ENCODE data around the gene PLA2G4D. TPM values are rescaled to one million over a fixed set of nuclear protein-coding genes. Genes with fewer than 3 reads are reported as not detected.

Gene PLA2G4D
- polyA plus RNA-seq, 2 of the 4 experiments (the other 2 are of a cell fraction) = not detected

GRCh38 chr15:42056934-42057798, 37.2 kb downstream of the PLA2G4D start:
- ATAC-seq (peak; percentile 94 to 96), FAIRE-seq (no peak), DNase-seq (ENCODE audit: low read depth in 1 of 2, low spot score in 1 of 2) (peak; percentile 88 to 94)
- Histone ChIP-seq H3K4me2 (peak overlapping the region; percentile 63), H3K9me3 (no peaks in the 10 kb centered on the region), H3K4me1 (peaks cover 10% of the 10 kb centered on the region; the same call in 2 of the 3 replicates), H3K4me3 (peak overlapping the region; percentile 39), H3K27ac (peak overlapping the region; percentile 70 to 85)
- ChIA-PET CTCF (interaction anchor here (0.6 to 7.7 kb wide), 21 partner anchors 9 to 457 kb away, joined by 3 to 96 read pairs (median 3); partner anchors contain the start of gene EHD4), POLR2A (interaction anchor here (1.1 kb wide), 1 partner anchor 68 kb away, joined by 4 read pairs; no protein-coding TSS in a partner anchor)
- 2% methylated on average over 29 of the region's 37 CpGs for WGBS (ENCODE audit: missing lambda C conversion rate)
- TF ChIP-seq USF2 (IDR thresholded peaks at IDR 0.05) = no peak
- TF ChIP-seq CTCF (IDR thresholded peaks at IDR 0.05) = peak; percentile 60
- TF ChIP-seq E2F6 (IDR thresholded peaks at IDR 0.05; ENCODE audit: borderline replicate concordance, low read depth) = 0 out of 2 replicates have a peak, but pooled peaks have one; percentile 51
- TF ChIP-seq REST (IDR thresholded peaks at IDR 0.05) = no peak
- peak in 1 of 2 experiments; percentile 63; a peak in 2 of 5 replicates for TF ChIP-seq JUN (IDR thresholded peaks at IDR 0.05)
- TF ChIP-seq ATOH8 (CRISPR knock-in tag; IDR thresholded peaks at IDR 0.05; ENCODE audit: low read depth) = no peak
- no peak for TF ChIP-seq EHMT2 (IDR thresholded peaks at IDR 0.05; ENCODE audit: low read depth)
- 0 out of 2 replicates have a peak, but pooled peaks have one; percentile 11 for TF ChIP-seq KDM1A (IDR thresholded peaks at IDR 0.05; ENCODE audit: low read depth)
- peak; percentile 61 for TF ChIP-seq HES2 (IDR thresholded peaks at IDR 0.05)
- peak; percentile 73 for TF ChIP-seq SMC3 (IDR thresholded peaks at IDR 0.05)
- no peak for TF ChIP-seq CBX2 (IDR thresholded peaks at IDR 0.05; ENCODE audit: borderline replicate concordance, low read depth)
- peak; percentile 74 for TF ChIP-seq MAX (IDR thresholded peaks at IDR 0.05)
- TF ChIP-seq BCL3 (IDR thresholded peaks at IDR 0.05) = 0 out of 3 replicates have a peak, but pooled peaks have one; percentile 53
- peak; percentile 60; the same call in 1 of the 2 replicates for TF ChIP-seq JUNB (IDR thresholded peaks at IDR 0.05)
- TF ChIP-seq ZFP36 (IDR thresholded peaks at IDR 0.05; ENCODE audit: borderline replicate concordance, partially characterized antibody) = no peak
- no peak for TF ChIP-seq CHD2 (IDR thresholded peaks at IDR 0.05; ENCODE audit: low read length, partially characterized antibody)
- TF ChIP-seq FOSL2 (IDR thresholded peaks at IDR 0.05) = peak; percentile 40; the same call in 1 of the 2 replicates
- peak; percentile 82 for TF ChIP-seq FOSL2 (CRISPR knock-in tag; IDR thresholded peaks at IDR 0.05)
- no peak for TF ChIP-seq KDM5A (IDR thresholded peaks at IDR 0.05)
- peak; percentile 20 to 44; a peak in 2 of 5 replicates for TF ChIP-seq EP300 (IDR thresholded peaks at IDR 0.05)
- TF ChIP-seq EHF (CRISPR knock-in tag; IDR thresholded peaks at IDR 0.05) = no peak
- peak; percentile 54 to 69 for TF ChIP-seq RAD21 (conservative IDR thresholded peaks at IDR 0.05 in 1 of 2, IDR thresholded peaks at IDR 0.05 in 1 of 2)
- no peak for TF ChIP-seq RARB (CRISPR knock-in tag; IDR thresholded peaks at IDR 0.05)
- TF ChIP-seq ZSCAN20 (CRISPR knock-in tag; IDR thresholded peaks at IDR 0.05) = no peak
- TF ChIP-seq RNF2 (IDR thresholded peaks at IDR 0.05; ENCODE audit: borderline replicate concordance, low read depth) = no peak
- TF ChIP-seq ESRRA (IDR thresholded peaks at IDR 0.05; ENCODE audit: borderline replicate concordance, low read length) = peak; percentile 92
- 0 out of 2 replicates have a peak, but pooled peaks have one; percentile 33 for TF ChIP-seq GATA3 (IDR thresholded peaks at IDR 0.05; ENCODE audit: borderline replicate concordance)
- peak; percentile 92 for TF ChIP-seq CEBPB (IDR thresholded peaks at IDR 0.05)
- TF ChIP-seq MAFK (IDR thresholded peaks at IDR 0.05; ENCODE audit: partially characterized antibody) = no peak

Data from A549 (cell line).